Measurements from ENCODE around the gene LAD1.

DNA sequence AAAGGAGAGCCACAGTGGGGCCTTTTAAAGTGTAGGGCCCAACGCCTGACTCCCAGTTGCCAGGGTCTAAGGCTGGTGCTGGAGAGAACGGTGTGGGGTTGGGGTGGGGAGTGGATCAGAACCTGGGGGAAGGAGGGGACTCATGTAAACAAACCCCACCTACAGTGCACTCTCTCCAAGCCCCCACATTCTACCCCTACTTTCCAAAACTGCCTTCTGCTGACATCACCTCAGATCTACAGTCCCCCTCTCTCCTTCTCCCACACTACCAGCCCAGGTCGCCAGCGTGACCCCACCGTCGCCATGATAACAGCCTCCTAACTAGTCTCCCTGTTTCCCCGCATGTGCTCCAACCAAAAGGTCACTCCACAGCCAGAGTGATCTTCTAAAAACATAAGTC lies 48.2 kb downstream of the LAD1 start:
- TF ChIP-seq POLR2A (conservative IDR thresholded peaks at IDR 0.05) (no peak), RBM15 (IDR thresholded peaks at IDR 0.05; ENCODE audit: insufficient read depth, low read length) (no peak), BRCA1 (IDR thresholded peaks at IDR 0.05) (no peak), BRCA1 (CRISPR knock-in tag; IDR thresholded peaks at IDR 0.05) (no peak), HMG20B (CRISPR knock-in tag; IDR thresholded peaks at IDR 0.05) (no peak), NR1H2 (CRISPR knock-in tag; IDR thresholded peaks at IDR 0.05) (no peak), JUN (IDR thresholded peaks at IDR 0.05; ENCODE audit: borderline replicate concordance, low read depth, low read length) (no peak), JUN (CRISPR knock-in tag; IDR thresholded peaks at IDR 0.05; ENCODE audit: borderline replicate concordance) (no peak), ATF6 (CRISPR knock-in tag; IDR thresholded peaks at IDR 0.05) (no peak), EZH2 (IDR thresholded peaks at IDR 0.05; ENCODE audit: borderline replicate concordance, low read depth, low read length) (no peak), SMAD4 (CRISPR knock-in tag; conservative IDR thresholded peaks at IDR 0.05) (no peak)
- TF ChIP-seq, protein P1, sequence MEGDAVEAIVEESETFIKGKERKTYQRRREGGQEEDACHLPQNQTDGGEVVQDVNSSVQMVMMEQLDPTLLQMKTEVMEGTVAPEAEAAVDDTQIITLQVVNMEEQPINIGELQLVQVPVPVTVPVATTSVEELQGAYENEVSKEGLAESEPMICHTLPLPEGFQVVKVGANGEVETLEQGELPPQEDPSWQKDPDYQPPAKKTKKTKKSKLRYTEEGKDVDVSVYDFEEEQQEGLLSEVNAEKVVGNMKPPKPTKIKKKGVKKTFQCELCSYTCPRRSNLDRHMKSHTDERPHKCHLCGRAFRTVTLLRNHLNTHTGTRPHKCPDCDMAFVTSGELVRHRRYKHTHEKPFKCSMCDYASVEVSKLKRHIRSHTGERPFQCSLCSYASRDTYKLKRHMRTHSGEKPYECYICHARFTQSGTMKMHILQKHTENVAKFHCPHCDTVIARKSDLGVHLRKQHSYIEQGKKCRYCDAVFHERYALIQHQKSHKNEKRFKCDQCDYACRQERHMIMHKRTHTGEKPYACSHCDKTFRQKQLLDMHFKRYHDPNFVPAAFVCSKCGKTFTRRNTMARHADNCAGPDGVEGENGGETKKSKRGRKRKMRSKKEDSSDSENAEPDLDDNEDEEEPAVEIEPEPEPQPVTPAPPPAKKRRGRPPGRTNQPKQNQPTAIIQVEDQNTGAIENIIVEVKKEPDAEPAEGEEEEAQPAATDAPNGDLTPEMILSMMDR (IDR thresholded peaks at IDR 0.05 in 2 of 3, conservative IDR thresholded peaks at IDR 0.05 in 1 of 3; ENCODE audit: insufficient read depth in 2 of 3, low read depth in 1 of 3, low read length in 3 of 3), result no peak
- TF ChIP-seq, protein P2, sequence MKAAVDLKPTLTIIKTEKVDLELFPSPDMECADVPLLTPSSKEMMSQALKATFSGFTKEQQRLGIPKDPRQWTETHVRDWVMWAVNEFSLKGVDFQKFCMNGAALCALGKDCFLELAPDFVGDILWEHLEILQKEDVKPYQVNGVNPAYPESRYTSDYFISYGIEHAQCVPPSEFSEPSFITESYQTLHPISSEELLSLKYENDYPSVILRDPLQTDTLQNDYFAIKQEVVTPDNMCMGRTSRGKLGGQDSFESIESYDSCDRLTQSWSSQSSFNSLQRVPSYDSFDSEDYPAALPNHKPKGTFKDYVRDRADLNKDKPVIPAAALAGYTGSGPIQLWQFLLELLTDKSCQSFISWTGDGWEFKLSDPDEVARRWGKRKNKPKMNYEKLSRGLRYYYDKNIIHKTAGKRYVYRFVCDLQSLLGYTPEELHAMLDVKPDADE (conservative IDR thresholded peaks at IDR 0.05; ENCODE audit: control insufficient read depth, low read depth, low read length), result no peak
- TF ChIP-seq, protein P3, sequence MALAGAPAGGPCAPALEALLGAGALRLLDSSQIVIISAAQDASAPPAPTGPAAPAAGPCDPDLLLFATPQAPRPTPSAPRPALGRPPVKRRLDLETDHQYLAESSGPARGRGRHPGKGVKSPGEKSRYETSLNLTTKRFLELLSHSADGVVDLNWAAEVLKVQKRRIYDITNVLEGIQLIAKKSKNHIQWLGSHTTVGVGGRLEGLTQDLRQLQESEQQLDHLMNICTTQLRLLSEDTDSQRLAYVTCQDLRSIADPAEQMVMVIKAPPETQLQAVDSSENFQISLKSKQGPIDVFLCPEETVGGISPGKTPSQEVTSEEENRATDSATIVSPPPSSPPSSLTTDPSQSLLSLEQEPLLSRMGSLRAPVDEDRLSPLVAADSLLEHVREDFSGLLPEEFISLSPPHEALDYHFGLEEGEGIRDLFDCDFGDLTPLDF (CRISPR knock-in tag; IDR thresholded peaks at IDR 0.05), result no peak

Measured in K562 (cell line).